HepG2 (cell line): ENCODE measurements around the gene B3GALT6. TPM values are rescaled to one million over a fixed set of nuclear protein-coding genes. Genes with fewer than 3 reads are reported as not detected.

Source experiments
- ELF1 ChIP-seq: sonication (generic); formaldehyde crosslinking; IDR thresholded peaks from 2 replicates; pipeline ENCODE4 v1.4.0; 2020; ENCODE audit warnings: missing genetic modification reagents
- HIC2 ChIP-seq: sonication (generic); formaldehyde crosslinking; IDR thresholded peaks from 2 replicates; pipeline ENCODE4 v1.9.0; 2022; ENCODE audit warnings: low read depth, missing genetic modification reagents
- KDM6A ChIP-seq: IDR thresholded peaks from 2 replicates; pipeline ENCODE4 v1.6.1; 2016; ENCODE audit warnings: low read depth
- KMT2B ChIP-seq: IDR thresholded peaks from 2 replicates; pipeline ENCODE4 v1.6.1; 2016; ENCODE audit warnings: missing genetic modification reagents, missing compliant biosample characterization
- MAFG ChIP-seq: sonication (generic); formaldehyde crosslinking; IDR thresholded peaks from 2 replicates; pipeline ENCODE4 v1.5.1; 2020; ENCODE audit warnings: mild to moderate bottlenecking, missing genetic modification reagents
- SALL1 ChIP-seq: sonication (generic); formaldehyde crosslinking; IDR thresholded peaks from 2 replicates; pipeline ENCODE4 v1.8.0; 2022; ENCODE audit warnings: mild to moderate bottlenecking, missing genetic modification reagents
- ZBTB40 ChIP-seq, 2 experiments: fragments of 450-650 bp in 1 of 2; sonication (generic) in 1 of 2; formaldehyde crosslinking in 1 of 2; IDR thresholded peaks; 2 replicates each; pipeline versions ENCODE4 v1.6.1 to v1.8.0; 2016 to 2022; ENCODE audit warnings: antibody characterized with exemption in 1 of 2, mild to moderate bottlenecking in 1 of 2, missing genetic modification reagents in 1 of 2
- ZNF205 ChIP-seq: IDR thresholded peaks from 2 replicates; pipeline ENCODE4 v1.6.1; 2018; ENCODE audit warnings: missing biosample characterization, missing genetic modification reagents
- ZNF687 ChIP-seq: sonication (generic); formaldehyde crosslinking; IDR thresholded peaks from 2 replicates; pipeline ENCODE4 v1.5.1; 2020; ENCODE audit warnings: mild to moderate bottlenecking, missing genetic modification reagents, moderate library complexity
- ZNF747 ChIP-seq: sonication (generic); formaldehyde crosslinking; IDR thresholded peaks from 2 replicates; pipeline ENCODE4 v1.8.1; 2023; ENCODE audit warnings: missing genetic modification reagents, mild to moderate bottlenecking, borderline replicate concordance
- ZNF891 ChIP-seq: sonication (generic); formaldehyde crosslinking; IDR thresholded peaks from 2 replicates; pipeline ENCODE4 v1.5.0; 2020; ENCODE audit warnings: mild to moderate bottlenecking, missing genetic modification reagents
- polyA plus RNA-seq, 8 experiments: library from polyadenylated mRNA; depleted of rRNA in 3 of 8; stranded (reverse) in 7 of 8; unstranded in 1 of 8; fragments of >200 nt; fragmentation: Illumina TruSeq in 4 of 8; extraction: Trizol in 4 of 8; gene quantifications; 2 replicates each; pipeline versions ENCODE4 v1.2.1 to v1.2.3, GENCODE V29; 2011 to 2016; ENCODE audit warnings: low read depth in 4 of 8, missing spikeins in 1 of 8, mixed read lengths in 1 of 8; ENCODE audit not compliant: insufficient read depth in 1 of 8
- total RNA-seq, 5 experiments: library from RNA; depleted of rRNA; stranded (reverse); fragments of >200 nt; fragmentation: Illumina TruSeq; extraction: Trizol; gene quantifications; 2 replicates each; pipeline ENCODE4 v1.2.3, GENCODE V29; 2016; ENCODE audit warnings: low read depth in 1 of 5

Gene B3GALT6
- total and polyA plus RNA-seq, 2 of the 13 experiments (the other 11 are each of a cell fraction or from before 2014, with no cell fraction given), result 3.9 to 14.2 TPM

- no peak for TF ChIP-seq ZBTB40 (IDR thresholded peaks at IDR 0.05)
- TF ChIP-seq ZBTB40 (CRISPR knock-in tag; IDR thresholded peaks at IDR 0.05), result peak; percentile 38; the same call in 1 of the 2 replicates
- TF ChIP-seq SALL1, result peak; percentile 59; the same call in 1 of the 2 replicates
- no peak; the same call in 1 of the 2 replicates for TF ChIP-seq KDM6A (CRISPR knock-in tag)
- no peak for TF ChIP-seq ZNF747 (CRISPR knock-in tag)
- TF ChIP-seq ZNF205 (CRISPR knock-in tag), result peak; percentile 53; the same call in 1 of the 2 replicates
- peak; percentile 92 for TF ChIP-seq HIC2 (CRISPR knock-in tag)
- TF ChIP-seq ELF1 (CRISPR knock-in tag), result peak; percentile 40
- TF ChIP-seq ZNF687 (CRISPR knock-in tag), result peak; percentile 84
- no peak; the same call in 1 of the 2 replicates for TF ChIP-seq KMT2B (CRISPR knock-in tag)
- TF ChIP-seq MAFG (CRISPR knock-in tag), result no peak
- TF ChIP-seq ZNF891 (CRISPR knock-in tag), result peak; percentile 69
Observed at GRCh38 chr1:1237874-1238701, 6.1 kb downstream of the B3GALT6 start (continued).
